Measurements from ENCODE around the gene PRC1. TPM values are rescaled to one million over a fixed set of nuclear protein-coding genes. Genes with fewer than 3 reads are reported as not detected.

The PRC1 gene
- total and polyA plus RNA-seq, 2 of the 13 experiments (the other 11 are each of a cell fraction or from before 2014, with no cell fraction given) = 137 to 162 TPM

GRCh38 chr15:90957791-90958190 is 36.5 kb downstream of the PRC1 start:
- Histone ChIP-seq H3K4me2 (ENCODE audit: low read depth, low read length) (no peak overlapping the region), H3K27me3 (ENCODE audit: control insufficient read depth in 1 of 2, insufficient read depth in 2 of 2, low read length in 2 of 2) (no peaks in the 10 kb centered on the region), H3K9ac (ENCODE audit: insufficient read depth, low read depth, low read length) (no peak overlapping the region), H3K36me3 (replicated peaks in 1 of 2; ENCODE audit: control insufficient read depth in 1 of 2, insufficient read depth in 2 of 2, low read length in 2 of 2) (peaks cover 19 to 39% of the 10 kb centered on the region in 2 experiments; a peak in 4 of 5 replicates), H3K9me3 (ENCODE audit: low read length) (no peaks in the 10 kb centered on the region), H4K20me1 (ENCODE audit: insufficient read depth, low read length) (no peaks in the 10 kb centered on the region), H3K27ac (ENCODE audit: extremely low read length, insufficient read depth, low read length) (no peak overlapping the region), H2AFZ (ENCODE audit: low read length) (no peak overlapping the region), H3K4me3 (replicated peaks in 1 of 3; ENCODE audit: insufficient read depth in 1 of 3, low read depth in 2 of 3, low read length in 3 of 3) (no peak overlapping the region), H3K79me2 (ENCODE audit: insufficient read depth, low read length) (peaks cover 9% of the 10 kb centered on the region), H3K4me1 (ENCODE audit: insufficient read depth, low read length) (peaks cover 11% of the 10 kb centered on the region)
- DNase-seq (ENCODE audit: low spot score) (no peak), ATAC-seq (no peak), FAIRE-seq (no peak)
- ChIA-PET POLR2A (interaction anchor here (1.2 kb wide), 1 partner anchor 23 kb away, joined by 4 read pairs; the partner anchor contains the start of gene UNC45A), CTCF (ENCODE audit: low intra/inter-chr PET ratio, low total read pairs) (no interaction called here)
- no TSS peak for BruUV-seq (replicated peaks)
- TF ChIP-seq ZNF7 (CRISPR knock-in tag; IDR thresholded peaks at IDR 0.05) = no peak
- TF ChIP-seq MEIS1 (CRISPR knock-in tag; IDR thresholded peaks at IDR 0.05; ENCODE audit: borderline replicate concordance) = no peak
- no peak for TF ChIP-seq ZNF713 (CRISPR knock-in tag; IDR thresholded peaks at IDR 0.05)
- no peak for TF ChIP-seq ZNF564 (CRISPR knock-in tag; IDR thresholded peaks at IDR 0.05)
- TF ChIP-seq GFI1 (CRISPR knock-in tag; IDR thresholded peaks at IDR 0.05; ENCODE audit: borderline replicate concordance) = no peak
- TF ChIP-seq MYNN (CRISPR knock-in tag; IDR thresholded peaks at IDR 0.05; ENCODE audit: low read depth) = no peak
- TF ChIP-seq ERF (CRISPR knock-in tag; IDR thresholded peaks at IDR 0.05) = no peak
- TF ChIP-seq PRDM4 (CRISPR knock-in tag; IDR thresholded peaks at IDR 0.05; ENCODE audit: borderline replicate concordance) = no peak
- TF ChIP-seq ZNF18 (CRISPR knock-in tag; IDR thresholded peaks at IDR 0.05; ENCODE audit: insufficient replicate concordance) = no peak
- TF ChIP-seq PRPF4 (IDR thresholded peaks at IDR 0.05; ENCODE audit: low read depth, low read length, poor library complexity, severe bottlenecking) = no peak
- TF ChIP-seq RELA (CRISPR knock-in tag; IDR thresholded peaks at IDR 0.05) = no peak
- no peak for TF ChIP-seq ZBTB4 (CRISPR knock-in tag; IDR thresholded peaks at IDR 0.05; ENCODE audit: borderline replicate concordance)
- WGBS (ENCODE audit: low lambda C conversion rate) = 92% methylated on average over 6 of the region's 6 CpGs
- in situ Hi-C loops (cut with HindIII; ENCODE audit: extremely low pct_ligation_motif_present, low pct_unique_long_range_greater_than_20kb) = no loop called here
- intact Hi-C loops (cut with micrococcal nuclease; ENCODE audit: unreplicated experiment) = loop anchor here (5.0 kb wide), 1 partner anchor 75 kb away; no protein-coding TSS in a partner anchor

Measured in HepG2 (cell line).